CD4-positive, alpha-beta T cell treated with Interleukin-1 beta for 1 hour (primary cell): ENCODE results near the gene C5orf15.
"Not testable (repeated sequence)": the region's sequence is repeated elsewhere in the genome, so short reads cannot be mapped to it uniquely, and the experiment has no call there.

Experiments
- DNase-seq, 2 donors: peaks; one replicate each; pipeline ENCODE4 v3.0.0-alpha.2; 2020 to 2022

The C5orf15 gene

DNA sequence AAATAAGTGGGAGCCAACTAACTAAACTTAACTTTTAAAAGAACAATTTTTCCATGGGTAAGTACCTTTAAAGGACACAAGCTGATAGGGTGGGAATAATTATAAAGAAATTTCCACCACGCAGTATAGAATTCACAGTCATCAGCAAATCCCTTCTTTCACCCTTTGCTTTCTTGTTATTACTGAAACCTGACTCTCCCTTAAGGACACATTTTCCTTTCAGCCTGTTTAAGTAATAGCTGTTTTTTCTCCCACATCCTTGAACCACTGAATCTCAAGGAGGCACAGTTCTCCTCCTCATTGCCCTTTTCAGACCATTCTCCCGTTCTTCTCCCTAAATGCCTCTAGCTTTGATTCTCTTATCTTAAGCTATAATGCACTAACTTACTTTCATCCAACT lies 6.3 kb downstream of the C5orf15 start:
- DNase-seq, result no peak

DNA sequence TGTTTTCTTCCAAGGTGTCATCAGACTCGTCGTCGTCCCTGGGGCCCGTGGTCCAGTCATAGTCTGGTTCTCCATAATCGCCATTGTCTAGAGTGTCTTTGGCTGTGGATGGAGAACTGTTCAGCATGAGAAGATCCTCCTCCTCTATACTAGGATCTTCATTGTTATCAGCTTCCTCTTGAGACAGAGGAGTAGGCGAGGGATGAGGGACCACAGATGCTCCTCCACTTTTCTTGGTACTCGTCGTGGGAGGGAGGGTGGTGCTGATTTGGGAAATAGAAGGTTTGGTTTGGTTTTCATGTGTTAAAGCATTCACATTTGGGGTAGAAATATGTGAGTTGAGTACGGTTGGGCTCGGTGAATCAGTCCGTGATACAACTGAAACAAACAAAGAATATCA lies 8.8 kb downstream of the C5orf15 start:
- no peak for DNase-seq

DNA sequence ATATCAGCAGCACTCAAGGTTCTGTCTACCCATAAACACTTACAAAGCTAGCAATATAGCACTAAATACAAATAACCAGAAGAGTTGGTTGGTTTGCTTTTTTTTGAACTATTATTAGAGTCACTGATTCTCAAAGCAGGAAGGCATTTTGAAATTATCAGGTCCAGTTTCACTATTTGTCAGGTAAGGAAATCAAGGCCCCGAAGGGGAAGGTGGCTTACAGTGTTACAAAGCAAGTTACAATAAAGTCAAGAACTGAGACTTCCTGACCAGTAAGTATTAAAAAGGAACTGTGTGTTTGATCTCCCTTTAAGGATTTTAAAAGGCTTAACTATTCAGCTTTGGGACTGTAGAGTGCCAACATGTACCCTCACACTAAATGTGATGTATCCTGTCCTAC lies 10.8 kb downstream of the C5orf15 start:
- DNase-seq, result no peak

DNA sequence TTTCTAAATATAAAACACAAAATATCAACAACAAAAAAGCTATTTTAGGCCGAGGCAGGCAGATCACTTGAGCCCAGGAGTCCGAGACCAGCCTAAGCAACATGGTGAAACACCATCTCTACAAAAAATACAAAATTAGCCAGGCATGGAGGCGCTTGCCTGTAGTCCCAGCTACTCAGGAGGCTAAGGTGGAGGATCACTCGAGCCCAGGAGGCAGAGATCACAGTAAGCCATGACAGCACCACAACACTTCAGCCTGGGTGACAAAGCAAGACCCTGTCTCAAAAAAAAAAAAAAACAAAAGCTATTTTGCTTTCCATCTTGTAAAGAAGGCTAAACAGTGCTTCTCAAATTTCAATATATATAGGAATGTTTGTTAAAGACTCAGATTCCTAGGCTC lies 11.3 kb downstream of the C5orf15 start:
- no peak for DNase-seq

DNA sequence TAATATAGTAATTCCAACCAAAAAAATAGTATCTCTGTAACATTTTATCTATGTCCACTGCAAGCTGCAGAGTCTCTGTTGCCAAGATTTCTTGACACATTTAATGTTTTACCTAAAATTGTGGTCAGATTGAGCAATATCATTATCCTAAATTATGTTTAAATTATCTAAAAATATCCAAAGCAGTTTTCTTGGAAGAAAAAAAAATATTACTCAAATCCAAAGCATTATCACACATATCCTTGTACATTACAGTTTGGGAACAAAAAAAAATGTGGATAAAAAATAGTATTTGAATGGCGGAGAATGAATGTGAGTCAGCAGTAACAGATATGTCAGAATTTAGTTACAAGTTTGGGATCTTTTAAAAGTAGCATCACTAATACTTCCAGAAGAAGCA lies 12.2 kb downstream of the C5orf15 start:
- DNase-seq, result not testable (repeated sequence)

DNA sequence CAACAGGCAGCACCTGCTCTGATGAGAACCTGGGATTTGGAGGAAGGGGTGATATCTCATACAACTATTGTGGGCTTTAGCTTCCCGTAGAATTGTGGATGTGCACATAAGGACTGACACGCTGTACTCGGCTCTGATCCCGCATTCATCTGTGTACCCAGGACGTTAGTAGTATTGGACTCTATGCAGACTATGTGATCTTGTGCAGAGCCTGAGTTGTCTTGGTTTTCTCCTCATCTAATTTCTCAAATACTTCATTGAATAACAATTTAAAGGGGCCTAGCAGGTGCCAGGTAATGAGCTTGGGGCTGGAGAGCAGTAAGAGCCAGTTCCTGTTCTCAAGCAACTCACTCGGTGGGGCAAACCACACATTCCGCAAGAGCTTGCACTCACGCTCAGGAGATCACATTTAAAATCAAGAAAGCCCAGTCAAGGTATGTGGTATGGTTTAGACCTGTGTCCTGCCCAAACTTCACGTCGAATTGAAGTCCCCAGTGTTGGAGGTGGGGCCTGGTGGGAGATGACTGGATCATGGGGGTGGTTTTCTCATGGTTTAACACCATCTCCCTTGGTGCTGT lies 14.8 kb downstream of the C5orf15 start:
- no peak for DNase-seq

DNA sequence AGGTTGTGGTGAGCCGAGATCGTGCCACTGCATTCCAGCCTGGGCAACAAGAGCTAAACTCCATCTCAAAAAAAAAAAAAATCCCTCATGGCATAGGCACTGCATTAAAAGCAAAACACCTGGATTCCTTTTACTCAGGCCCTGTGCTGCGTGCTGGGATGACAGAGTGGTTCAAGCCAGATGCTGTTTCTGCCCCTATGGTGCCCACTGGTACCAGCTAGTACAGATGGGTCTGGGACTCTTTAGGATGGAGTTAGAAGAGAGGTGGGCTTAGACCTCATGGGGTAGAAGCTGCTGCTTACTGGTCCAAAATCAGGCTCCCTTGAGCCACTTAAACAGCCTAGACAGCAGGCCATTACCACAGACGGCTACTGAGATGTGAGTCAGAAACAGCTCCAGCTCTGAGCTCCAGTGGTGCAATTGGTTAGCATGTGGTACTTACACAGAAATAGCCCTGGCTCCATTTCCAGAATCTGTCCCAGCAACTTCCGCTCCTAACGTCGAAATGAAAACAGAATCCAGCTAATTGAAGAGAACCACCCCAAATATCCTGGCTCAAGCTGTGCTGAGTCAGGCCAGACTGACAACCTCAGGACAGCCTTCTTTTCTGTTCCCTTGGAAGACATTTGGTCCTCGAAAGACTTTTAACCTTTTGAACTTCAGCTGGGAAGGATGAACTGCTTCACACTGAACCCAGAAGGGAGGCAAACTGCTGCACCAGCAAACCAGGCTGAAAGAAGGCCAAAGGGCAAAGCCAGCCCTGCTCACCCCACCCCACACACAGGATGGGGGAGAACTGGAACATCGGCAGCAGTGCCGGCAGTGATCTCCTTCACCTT lies 15.5 kb downstream of the C5orf15 start:
- DNase-seq, result no peak

DNA sequence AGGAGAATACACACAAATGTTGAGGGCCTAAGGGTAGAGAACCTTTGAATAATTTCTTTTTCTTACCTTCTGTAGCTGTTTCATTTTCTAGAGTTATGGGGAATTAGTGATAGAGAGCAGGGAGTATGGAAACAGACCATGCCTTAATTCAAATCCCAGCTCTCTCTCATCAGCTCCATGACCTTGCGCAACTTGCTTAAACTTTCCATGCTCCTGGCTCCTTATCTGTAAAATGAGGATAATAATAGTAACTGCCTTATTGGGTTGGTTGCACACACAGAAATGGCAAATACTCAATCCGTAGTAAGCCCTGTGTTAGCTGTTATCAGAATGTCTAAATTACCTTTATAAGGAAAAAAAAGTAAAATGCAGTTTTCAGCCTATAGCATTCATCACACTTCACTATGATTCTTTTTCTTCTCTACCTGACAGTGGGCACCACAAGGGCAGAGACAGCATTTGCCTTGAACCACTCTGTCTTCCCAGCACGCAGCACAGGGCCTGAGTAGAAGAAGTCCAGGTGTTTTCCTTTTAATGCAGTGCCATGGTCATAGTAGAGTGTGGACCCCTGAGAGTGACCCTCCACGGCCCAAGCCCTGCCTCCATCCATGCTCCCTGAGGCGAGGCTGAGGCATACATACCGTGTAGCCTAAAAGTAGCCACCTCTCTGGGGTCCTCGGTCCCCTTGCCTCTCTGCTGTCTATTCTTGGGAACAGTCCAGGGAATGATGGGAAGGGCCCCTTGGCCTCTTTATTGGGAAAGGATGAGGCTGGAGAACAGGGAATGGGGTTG lies 17.4 kb downstream of the C5orf15 start:
- DNase-seq, result no peak

DNA sequence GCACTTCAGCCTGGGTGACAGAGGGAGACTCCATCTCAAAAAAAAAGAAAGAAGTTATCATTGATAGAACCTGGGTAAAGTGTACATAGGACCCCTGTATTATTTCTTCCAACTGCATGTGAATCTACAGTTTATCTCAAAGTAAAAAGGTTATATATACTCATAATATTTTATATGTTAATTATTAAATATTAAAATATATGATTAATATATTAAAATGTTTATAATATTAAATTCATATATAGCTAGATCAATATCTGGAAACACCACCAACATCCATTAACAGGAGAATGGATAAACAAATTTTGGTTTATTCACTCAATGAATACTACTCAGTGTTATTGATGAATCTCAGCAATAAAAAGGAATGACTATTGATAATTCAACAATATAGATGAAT lies 19.7 kb downstream of the C5orf15 start:
- DNase-seq, result no peak

DNA sequence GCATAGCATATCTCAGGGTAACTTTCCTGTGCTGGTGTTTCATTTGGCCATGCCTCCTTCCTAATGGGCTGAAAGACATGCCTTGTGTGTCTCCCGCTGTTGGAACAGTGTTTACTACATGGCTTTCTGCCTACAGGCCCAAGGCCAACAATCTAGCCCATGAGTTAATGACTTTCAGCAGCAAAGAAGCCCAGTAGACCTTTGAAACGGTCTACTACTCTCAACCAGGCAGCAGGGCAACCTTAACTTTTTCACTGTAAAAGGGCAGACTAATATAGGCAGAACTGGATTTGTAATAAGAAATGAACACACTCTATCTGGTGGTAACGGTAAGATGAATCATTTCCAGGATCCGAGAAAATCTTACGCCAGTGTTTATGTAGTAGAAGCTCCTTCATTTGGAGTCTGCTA lies 21.0 kb downstream of the C5orf15 start:
- DNase-seq, result no peak

DNA sequence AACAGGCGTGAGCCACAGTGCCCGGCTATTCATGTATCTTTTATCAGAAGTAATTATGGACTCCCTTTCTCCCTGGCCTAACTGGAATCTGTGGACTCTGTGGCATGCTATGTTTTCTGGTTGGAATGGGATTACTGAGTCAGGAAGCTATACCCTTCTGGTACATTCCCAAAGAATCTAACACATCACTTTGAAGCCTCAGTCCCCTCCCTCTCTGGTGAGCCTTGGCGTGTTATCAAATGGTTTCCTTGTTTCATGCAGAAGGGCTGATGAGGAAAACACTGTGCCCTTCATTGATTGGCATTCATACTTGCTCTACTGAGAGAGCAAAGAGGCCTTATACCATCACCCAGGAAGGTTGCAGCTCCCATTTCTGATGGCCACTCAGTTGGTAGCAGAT lies 22.9 kb downstream of the C5orf15 start:
- DNase-seq, result no peak

DNA sequence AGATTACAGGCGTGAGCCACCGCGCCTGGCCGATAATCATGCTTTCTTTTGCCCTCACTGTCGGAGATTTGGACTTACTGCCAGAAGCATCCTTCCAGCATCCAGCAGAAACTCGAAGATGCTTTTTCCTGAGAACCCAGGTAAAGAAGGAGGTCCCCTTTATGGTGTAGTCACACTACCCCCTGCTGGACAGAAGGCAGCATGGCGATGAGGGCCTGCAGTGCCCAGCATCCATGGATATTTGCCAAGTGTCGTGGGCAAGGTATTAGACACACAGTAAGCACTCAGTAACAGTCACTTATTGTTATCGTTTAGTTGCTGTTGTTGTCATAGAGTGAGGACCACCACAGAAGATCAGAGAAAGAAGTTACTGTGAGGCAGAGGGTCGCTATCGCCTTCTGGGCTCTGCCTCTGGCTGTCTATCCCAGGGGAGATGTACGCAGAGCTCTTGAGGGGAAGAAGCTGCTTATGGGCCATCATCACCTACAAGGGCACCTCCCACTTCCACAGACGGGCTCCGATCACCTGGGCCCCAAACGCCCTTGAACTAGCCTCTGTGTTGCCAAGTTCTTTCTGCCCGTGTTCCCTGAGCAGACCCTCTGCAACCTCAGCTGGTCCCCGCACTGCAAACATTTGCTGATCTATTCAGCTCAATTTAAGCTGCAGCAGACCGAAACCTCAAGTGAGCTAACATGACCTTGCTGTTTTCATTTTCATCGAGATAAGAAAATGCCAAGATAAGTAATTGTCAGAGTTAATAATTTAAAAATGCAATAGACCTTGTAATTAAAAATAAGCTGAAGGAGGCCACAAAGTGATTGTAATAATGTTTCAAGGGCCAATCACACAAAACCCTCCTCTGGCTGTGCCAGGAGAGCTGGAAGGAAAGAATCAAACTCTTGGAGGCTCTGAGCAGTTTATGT lies 23.9 kb downstream of the C5orf15 start:
- DNase-seq, result peak; percentile 31 to 33

DNA sequence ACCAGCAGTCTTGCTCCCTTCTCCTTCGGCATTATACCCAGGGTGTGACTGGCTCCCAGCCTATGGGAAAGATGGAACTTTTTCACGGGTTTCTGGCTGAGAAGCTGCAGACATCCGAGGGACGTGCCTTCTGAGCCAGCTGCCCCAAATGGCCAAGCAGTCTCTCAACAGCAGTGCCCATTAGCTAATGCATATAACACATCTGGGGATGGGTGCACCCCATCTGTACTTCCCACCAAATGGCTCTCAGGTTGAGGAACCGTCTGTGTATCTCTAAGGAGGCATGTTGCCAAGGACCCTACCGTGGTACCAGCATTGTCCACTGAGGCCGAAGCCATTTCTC lies 25.0 kb downstream of the C5orf15 start:
- no peak for DNase-seq

DNA sequence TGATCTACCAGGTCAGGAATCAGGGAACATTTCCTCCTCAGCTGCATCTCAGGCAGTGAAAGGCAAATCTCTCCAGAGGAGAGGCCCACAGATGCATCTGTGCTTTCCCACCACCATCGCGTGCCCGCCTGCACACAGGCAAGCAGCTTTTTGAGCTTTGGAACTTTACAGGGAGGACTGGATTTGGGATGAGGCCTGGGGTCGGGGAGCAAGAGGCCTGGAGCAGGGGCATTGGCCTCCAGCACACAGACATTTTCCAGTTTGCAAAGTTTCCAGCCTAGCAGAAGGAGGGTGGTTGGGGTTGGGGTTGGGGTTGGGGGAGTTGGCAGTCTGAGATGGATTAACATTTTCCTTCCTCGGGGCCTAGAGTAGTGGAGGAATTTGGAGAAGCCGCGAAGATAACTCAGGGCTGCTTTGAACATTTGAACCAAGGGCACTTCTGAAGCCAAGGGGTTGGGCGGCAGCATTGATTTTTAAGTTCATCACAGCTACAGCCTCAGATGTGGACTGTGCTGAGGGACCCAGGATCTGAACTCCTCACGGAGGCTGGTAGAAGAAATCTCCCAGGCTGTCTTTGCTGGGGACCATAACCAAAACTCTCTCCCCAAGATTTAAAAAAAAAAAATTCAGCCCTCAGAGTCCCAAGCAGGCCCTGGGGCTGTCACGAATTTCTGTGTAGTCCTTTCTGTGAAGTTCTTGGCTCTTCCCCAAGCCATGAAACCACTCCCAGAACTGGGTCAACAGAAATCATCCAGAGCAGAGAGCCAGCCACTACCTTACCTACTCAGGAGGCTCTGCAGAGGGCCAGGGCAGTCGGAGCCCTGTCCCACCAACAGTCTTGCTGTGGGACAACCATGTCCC lies 25.6 kb downstream of the C5orf15 start:
- DNase-seq, result no peak

DNA sequence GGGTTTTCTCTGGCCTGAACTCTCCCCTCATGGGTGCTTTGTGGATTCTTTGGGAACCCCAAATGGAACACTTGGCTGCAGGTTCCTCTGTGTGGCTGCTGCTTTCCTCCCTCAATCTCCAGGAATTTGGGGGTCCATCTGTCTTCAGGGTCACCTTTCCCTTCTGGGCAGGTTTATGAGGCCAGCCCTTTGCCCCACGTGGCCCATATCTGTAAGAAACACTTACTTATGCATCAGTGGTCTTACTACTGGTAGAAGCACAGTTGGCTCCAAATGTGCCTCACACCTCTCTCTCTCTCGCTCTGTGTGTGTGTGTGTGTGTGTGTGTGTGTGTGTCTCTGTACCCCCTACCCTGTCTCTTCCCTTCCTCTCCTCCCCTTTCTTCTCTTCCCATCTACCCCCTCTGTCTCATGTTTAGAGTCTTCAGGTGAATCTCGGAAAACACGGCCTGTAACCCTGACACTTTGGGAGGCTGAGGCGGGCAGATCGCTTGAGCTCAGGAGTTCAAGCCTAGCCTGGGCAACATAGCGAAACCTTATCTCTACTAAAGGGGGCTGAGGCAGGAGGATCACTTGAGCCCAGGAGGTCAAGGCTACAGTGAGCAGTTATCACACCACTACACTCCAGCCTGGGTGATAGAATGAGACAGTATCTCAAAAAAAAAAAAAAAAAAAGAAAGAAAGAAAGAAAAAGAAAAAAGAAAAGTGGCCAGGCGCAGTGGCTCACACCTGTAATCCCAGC lies 26.8 kb downstream of the C5orf15 start:
- DNase-seq, result no peak

DNA sequence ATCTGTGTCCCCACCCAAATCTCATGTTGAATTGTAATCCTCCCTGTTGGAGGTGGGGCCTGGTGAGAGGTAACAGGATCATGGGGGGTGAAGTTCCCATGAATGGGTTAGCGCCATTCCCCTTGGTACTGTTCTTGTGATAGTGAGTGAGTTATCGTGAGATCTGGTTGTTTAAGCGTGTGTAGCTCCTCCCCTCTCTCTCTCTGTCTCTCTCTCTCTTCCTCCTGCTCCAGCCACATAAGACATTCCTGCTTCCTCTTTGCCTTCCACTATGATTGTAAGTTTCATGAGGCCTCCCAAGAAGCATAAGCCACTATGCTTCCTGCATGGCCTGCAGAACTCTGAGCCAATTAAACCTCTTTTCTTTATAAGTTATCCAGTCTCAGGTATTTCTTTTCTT lies 28.8 kb downstream of the C5orf15 start:
- no peak for DNase-seq

DNA sequence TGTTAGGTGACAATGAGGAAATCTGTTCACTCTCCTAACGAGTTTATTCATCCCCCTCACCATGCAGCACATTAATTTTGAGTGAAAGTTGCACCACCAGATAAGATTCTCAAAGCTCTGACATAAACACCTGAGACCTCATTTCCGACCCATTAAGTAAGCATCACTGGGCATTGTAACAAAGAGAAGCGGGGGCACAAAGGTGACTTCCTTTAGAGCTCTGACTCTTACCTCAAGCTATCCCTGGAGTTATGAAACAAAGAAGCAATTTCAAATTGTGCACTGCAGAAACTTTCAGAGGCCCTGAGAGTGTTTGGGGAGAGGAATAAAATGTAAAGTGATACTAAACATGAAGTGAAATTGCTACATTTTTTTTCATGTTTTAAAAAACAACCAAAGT lies 29.5 kb downstream of the C5orf15 start:
- no peak for DNase-seq

DNA sequence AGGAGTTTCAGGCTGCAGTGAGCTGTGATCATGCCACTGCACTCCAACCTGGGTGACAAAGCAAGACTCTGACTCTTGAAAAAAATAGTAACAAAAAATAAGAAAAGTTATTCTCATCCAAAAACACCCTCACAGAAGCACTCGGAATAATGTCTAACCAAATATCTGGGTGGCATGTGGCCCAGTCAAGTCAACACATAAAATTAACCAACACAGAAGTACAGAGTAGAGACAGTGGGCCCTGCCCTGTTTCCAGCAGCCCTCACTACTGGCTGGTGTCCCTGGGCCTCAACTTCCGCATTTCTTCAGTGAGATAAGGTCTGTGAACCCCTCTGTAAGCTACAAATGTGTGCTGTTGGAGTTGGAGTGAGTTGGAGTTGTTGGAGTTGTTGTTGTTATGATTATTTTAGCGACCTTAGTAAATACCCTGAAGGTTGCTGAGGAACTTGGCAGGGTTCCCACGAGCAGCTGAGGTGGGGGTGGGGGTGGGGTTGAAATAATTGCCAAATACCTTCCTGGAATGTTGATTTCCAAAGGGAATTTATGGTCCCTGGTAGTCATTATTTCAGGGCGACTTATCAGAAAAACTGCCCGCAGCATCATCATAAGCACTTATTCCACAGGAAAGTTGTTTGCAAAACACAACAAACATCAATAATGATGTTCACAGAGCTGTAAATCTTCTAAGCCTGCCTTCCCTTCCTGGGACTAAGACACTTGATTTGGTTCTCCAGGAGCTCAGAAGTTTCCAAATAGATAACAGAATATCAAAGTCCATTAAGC lies 30.2 kb downstream of the C5orf15 start:
- DNase-seq, result no peak

DNA sequence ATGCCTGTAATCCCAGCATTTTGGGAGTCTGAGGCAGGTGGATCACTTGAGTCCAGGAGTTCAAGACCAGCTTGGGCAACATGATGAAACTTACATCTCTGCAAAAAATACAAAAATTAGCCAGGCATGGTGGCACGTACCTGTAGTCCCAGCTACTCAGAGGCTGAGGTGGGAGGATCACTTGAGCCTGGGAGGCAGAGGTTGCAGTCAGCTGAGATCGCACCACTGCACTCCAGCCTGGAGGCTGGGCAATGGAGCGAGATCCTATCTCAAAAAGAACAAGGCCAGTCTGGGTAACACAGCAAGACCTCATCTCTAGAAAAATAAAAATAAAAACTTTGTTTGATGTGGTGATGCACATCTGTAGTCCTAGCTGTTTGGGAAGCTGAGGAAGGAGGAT lies 30.8 kb downstream of the C5orf15 start:
- DNase-seq, result not testable (repeated sequence)

DNA sequence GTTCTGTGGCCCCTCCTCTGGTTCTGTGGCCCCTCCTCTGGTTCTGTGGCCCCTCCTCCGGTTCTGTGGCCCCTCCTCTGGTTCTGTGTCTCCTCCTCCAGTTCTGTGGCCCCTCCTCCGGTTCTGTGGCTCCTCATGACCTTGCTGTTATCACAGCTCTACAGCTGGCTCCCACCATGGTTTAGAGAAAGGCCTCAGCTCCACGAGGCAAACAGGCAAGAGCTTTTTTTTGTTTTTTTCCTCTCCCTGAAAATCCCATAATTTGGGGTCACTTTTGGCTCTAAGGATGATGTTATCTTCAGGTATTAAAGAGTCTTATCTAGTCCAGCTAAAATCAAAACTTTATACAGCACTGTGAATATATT lies 31.8 kb downstream of the C5orf15 start:
- DNase-seq, result peak in 1 of 2 donors; percentile 26
